Measurements from ENCODE around the gene TRMT5. TPM values are rescaled to one million over a fixed set of nuclear protein-coding genes. Genes with fewer than 3 reads are reported as not detected.
A peak's percentile ranks its signal among the peaks of the same experiment; 100 is the strongest.

TRMT5 gene
- total and polyA plus RNA-seq, 2 of the 4 experiments (the other 2 are of a cell fraction) = 5.0 to 10.4 TPM

GRCh38 chr14:60980811-60981632 lies at the start of gene TRMT5, which contains the start of gene SLC38A6 (continued):
- TF ChIP-seq ELK1 (IDR thresholded peaks at IDR 0.05; ENCODE audit: borderline replicate concordance, low read depth, low read length) (no peak), BHLHE40 (IDR thresholded peaks at IDR 0.05; ENCODE audit: low read depth, low read length) (peak; percentile 34; the same call in 1 of the 2 replicates), MXI1 (IDR thresholded peaks at IDR 0.05; ENCODE audit: borderline replicate concordance, low read depth, low read length) (peak; percentile 82), CHD1 (IDR thresholded peaks at IDR 0.05; ENCODE audit: low read depth, low read length) (no peak), USF2 (IDR thresholded peaks at IDR 0.05; ENCODE audit: low read depth, low read length) (no peak), MAFK (IDR thresholded peaks at IDR 0.05; ENCODE audit: low read depth, low read length) (no peak)

Measured in IMR-90 (cell line).